Measurements from ENCODE around the gene KRTAP19-8. TPM values are rescaled to one million over a fixed set of nuclear protein-coding genes. Genes with fewer than 3 reads are reported as not detected.

Gene KRTAP19-8
- total RNA-seq, 1 experiment from 2014 or later: not detected

DNA sequence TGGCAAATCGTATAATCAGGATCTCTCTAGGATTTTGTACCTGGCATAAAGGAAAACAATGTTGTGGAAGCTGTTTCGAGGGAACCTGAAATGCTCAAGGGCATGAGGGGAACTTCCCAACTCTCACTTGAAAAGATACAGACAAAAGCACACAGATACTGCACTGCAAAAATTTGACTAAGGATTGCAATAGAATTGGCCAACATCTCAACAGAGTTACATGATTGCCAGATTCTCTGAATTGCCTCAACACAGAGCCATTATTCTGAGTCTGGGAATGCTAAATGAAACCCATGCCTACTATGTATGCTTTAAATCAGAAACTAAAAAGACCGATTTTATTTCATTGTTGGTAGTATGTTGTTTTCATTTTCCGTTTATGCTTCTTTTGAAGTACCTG lies 16.0 kb downstream of the KRTAP19-8 start:
- no peak for DNase-seq (ENCODE audit: low read depth, low spot score)
- in situ Hi-C loops (cut with HindIII; ENCODE audit: low pct_unique_long_range_greater_than_20kb, low sequenced_read_pairs): no loop called here

DNA sequence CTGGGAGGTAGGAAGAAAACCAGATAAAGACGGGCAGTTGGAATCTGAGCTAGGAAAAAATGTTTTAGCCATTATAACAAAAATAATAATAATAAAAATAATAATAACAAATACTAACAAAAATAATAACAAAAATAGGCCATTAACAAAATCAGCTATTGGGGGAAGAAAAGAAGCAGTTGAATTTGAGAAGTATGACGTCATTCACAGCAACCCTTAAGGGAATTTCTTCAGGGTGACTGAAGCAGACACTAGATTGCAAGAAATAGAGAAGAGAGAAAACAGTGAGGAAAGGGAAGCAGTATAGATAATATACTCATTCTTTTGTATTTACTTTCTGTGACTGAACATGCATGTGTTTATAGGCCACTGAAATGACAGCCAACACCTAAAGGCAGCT lies 20.0 kb downstream of the KRTAP19-8 start:
- DNase-seq (ENCODE audit: low read depth, low spot score): no peak
- in situ Hi-C loops (cut with HindIII; ENCODE audit: low pct_unique_long_range_greater_than_20kb, low sequenced_read_pairs): no loop called here

DNA sequence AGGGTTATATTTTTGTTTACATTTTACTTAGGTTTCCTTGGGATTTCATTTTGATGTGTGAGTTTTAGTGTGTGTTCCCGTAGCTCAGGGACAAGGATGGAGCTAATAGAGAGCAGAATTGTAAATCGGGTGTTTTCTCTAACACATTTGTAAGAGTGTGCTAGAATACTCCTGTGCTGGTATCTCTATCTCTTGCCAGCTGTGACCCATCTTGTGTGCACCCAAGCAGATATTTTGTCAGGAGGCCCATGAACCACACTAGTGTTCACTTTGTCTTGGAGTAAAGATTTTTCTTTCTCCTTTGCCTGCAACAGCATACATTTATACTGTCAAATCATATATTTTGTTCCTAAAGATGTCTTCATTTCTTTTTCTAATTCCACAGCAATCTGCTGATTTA lies 23.4 kb downstream of the KRTAP19-8 start:
- DNase-seq (ENCODE audit: low read depth, low spot score): no peak
- in situ Hi-C loops (cut with HindIII; ENCODE audit: low pct_unique_long_range_greater_than_20kb, low sequenced_read_pairs): no loop called here

DNA sequence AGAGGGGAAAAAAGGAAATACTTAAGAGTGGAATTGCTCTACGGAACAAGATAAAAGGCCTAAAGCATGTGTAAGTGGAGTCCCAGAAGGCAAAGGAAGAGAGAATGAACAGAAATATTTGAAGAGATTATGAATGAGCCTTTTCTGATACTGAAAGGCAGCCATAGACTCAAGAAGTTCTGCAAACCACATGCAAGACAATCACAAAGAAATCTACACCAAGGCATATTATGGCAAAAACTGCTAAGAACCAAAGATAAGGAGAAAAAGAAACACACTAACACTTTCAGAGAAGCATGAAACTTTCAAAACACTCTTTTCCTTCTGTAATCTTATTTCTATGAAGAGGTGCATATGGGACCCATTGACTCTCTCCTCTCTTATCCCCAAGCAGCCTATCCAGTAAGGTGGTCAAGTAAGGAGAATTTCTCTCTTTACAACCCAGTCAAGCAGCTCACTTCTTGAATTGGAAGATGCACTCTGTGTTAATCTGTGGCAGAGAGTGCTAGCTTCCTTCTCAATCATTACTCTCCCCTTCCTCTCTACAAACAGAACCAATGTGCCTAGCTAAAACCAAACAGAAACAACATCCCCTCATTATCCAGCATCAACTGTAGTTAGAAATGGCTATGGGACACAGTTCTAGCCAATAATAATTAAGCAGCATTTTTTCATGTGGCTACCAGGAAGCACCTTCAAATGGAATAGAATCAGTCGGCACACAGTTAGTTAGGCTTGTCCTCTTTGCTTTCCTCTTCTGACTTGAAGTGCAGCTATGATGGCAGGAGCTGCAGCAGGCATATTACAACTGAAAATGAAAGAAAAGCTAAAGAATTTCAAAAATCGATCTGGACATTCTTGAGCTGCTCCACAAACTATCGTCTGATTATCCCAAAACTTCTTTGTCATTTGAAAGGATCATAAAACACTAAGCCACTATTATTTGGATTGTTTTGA lies 25.9 kb downstream of the KRTAP19-8 start:
- in situ Hi-C loops (cut with HindIII; ENCODE audit: low pct_unique_long_range_greater_than_20kb, low sequenced_read_pairs): no loop called here
- no peak for DNase-seq (ENCODE audit: low read depth, low spot score)

DNA sequence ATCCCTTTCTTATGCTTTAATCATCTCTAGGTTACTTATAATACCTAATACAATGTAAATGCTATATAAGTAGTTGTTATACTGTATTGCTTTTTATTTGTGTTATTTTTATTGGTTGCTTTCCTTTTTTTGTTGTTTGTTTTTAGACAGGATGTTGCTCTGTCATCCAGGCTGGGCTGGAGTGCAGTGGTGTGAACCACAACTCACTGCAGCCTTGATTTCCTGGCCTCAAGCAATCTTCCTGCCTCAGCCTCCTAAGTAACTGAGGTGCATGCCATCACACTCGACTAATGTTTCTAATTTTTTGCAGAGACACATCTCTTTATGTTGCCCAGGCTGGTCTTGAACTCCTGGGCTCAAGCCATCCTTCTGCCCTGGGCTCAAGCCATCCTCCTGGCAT lies 26.9 kb downstream of the KRTAP19-8 start:
- DNase-seq (ENCODE audit: low read depth, low spot score): no peak
- in situ Hi-C loops (cut with HindIII; ENCODE audit: low pct_unique_long_range_greater_than_20kb, low sequenced_read_pairs): no loop called here

DNA sequence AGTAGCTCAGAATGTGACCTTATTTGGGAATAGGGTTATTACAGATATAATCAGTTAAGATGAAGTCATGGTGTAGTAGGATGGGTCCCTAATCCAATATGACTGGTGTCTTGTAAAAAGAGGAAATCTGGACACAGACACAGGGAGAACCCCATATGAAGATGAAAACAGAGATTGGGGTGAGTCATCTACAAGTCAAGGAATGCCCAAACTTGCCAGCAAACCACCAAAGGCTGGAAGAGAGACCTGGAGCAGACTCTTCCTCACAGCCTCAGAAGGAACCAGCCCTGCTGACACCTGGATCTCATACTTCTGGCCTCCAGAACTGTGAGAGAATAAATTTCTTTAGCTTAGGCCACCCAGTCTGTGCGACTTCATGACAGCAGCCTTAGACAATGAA lies 29.9 kb downstream of the KRTAP19-8 start:
- in situ Hi-C loops (cut with HindIII; ENCODE audit: low pct_unique_long_range_greater_than_20kb, low sequenced_read_pairs): no loop called here
- no peak for DNase-seq (ENCODE audit: low read depth, low spot score)

DNA sequence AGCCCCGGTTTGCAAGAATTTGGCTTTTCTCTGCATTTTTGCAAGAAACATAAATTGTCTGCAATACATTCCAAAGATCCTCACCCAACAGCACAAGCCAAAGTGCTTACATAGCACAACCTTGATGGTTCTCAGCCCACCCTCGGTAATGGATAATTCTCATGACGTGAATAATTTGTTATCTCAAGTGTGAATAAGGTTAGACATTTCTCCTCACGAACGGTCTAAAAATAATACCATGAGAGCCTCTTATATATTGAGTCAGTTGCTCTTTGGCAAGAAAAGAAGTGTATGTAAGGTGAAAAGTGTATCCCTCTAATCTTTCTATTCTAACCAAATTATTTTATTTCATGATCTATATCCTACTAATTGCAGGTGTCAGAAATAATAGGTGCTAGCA lies 33.3 kb downstream of the KRTAP19-8 start:
- no peak for DNase-seq (ENCODE audit: low read depth, low spot score)

DNA sequence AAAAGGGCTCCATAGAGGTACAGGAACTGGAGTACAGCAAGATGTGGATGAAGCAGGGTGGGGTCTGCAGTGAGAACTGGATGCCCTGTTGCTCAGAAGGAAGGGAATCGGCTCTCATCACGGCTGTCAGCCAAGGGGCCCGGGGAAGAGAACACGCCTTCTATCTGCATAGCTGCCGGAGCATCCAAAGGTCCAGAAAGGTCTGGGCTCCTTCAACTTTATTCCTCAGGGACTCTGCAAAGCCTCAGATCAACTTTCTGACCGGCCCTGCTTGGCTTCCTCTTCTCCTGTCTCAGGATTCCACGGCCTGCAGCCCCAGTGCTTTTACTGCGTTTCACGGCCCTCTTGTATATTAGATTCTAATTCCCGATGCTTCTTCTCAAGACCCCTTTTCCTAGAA lies 34.8 kb downstream of the KRTAP19-8 start:
- in situ Hi-C loops (cut with HindIII; ENCODE audit: low pct_unique_long_range_greater_than_20kb, low sequenced_read_pairs): no loop called here
- no peak for DNase-seq (ENCODE audit: low read depth, low spot score)

More for the DNA sequence above, 33.3 kb downstream of the KRTAP19-8 start:
- in situ Hi-C loops (cut with HindIII; ENCODE audit: low pct_unique_long_range_greater_than_20kb, low sequenced_read_pairs): no loop called here

DNA sequence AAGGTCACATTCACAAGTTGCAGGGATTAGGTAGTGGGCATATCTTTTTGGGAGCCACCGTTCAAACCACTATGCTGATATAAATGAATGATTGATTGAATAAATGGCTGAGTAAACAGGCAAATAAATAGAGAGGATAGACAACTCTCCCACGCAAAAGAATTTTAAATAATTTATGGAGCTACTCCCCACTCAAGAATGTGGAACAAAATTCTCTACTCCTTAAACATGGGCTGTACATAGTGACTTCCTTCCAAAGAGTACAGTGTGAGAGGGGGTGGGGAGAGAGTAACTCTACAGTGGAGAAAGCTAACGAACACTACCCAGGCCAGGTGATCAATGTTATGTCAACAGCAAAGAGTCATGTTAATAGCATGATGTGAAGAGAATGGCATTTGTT lies 40.7 kb downstream of the KRTAP19-8 start:
- DNase-seq (ENCODE audit: low read depth, low spot score): no peak
- in situ Hi-C loops (cut with HindIII; ENCODE audit: low pct_unique_long_range_greater_than_20kb, low sequenced_read_pairs): no loop called here

DNA sequence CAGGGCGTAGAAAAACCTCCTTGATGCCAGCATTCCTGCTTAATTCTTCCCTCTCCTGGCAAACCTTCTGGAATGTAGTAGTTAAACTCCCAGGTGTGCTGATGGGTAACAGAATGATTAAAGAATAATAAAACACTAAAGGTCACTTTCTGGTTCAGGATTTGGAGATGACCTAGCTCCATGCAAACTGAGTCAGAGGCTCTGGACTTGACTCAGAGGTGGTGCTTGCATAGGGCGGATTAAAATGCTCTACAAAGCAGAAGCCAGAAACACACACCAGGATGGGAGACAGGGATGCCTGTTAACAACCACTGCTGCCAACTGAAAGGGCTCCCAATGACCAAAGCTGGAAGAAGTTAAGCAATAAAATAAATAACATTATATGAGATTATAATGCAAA lies 41.5 kb downstream of the KRTAP19-8 start:
- no peak for DNase-seq (ENCODE audit: low read depth, low spot score)
- in situ Hi-C loops (cut with HindIII; ENCODE audit: low pct_unique_long_range_greater_than_20kb, low sequenced_read_pairs): no loop called here

DNA sequence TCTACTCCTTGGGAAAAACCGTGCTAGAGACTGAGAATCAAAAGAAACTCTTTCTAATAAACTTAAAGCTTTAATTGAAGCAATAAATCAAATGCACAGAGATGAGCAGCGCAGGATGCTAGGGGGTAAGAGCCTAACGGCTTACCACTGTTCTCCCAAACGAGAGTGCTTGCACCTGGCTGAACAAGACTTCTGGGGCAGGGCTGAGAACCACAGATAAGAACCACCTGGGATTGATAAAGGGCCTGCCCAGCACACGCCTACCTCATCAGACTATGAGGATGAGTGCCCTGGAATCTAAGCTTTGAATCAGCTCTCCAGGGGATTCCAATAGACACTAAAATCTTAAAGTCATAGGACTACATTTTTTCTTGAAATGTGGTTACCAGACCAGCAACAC lies 43.3 kb downstream of the KRTAP19-8 start:
- in situ Hi-C loops (cut with HindIII; ENCODE audit: low pct_unique_long_range_greater_than_20kb, low sequenced_read_pairs): no loop called here

DNA sequence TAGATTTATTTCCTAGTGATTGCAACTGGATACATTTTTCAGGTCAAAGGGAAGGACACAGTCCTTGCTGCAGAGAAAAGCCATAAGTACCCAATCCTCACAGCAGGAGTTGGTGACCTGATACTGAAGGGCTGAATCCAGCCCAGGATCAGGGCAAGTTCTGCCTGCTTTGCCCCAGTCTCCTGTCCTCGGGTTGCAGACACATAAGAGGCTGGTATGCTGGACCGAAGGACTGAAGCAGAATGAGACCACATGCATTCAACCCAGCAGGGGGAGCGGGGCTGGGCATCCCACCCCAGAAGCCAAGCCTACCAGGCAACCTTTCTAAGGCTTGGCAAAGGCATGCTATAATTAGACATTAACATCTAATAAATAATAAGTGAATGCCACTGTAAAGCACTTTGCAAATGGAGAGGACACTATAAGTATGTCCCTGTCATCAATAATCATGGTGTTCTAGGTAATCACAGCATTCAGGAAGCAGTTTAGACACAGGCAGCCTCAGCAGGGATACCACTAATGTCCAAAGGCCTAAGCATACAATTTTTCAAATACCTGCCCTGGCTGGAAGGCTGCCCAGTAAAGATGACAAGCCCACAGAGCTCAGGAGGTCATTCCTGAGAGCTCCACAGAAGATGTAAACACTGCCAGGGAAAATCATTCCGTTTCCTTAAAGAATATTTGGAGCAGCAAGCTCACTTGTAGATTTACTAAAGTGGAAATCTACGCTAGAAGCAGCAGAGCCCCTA lies 47.6 kb downstream of the KRTAP19-8 start:
- no peak for DNase-seq (ENCODE audit: low read depth, low spot score)
- in situ Hi-C loops (cut with HindIII; ENCODE audit: low pct_unique_long_range_greater_than_20kb, low sequenced_read_pairs): no loop called here

More for the DNA sequence above, 43.3 kb downstream of the KRTAP19-8 start:
- DNase-seq (ENCODE audit: low read depth, low spot score): no peak

DNA sequence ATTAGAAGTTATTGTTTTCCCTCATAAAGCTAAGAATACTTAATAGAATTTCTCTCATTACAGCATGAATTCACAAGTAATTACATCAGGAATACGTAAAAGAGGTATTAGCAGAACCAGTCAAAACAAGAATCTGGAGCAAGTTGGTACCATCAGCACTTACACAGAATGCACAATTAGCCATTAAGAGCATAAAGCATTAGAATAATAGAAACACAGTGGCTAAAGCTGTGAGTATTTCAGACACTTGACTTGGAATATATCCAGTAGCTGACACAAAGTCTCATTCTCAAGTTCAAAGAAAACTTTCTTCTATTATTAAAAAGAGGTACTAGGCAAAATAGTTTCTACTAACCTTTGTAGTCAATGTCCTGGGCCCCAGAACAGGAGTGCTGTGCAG lies 49.6 kb downstream of the KRTAP19-8 start:
- in situ Hi-C loops (cut with HindIII; ENCODE audit: low pct_unique_long_range_greater_than_20kb, low sequenced_read_pairs): no loop called here
- no peak for DNase-seq (ENCODE audit: low read depth, low spot score)

Other genes with a start within 250 kb of the KRTAP19-8 start
- gene KRTAP8-1, start 225.2 kb downstream of the KRTAP19-8 start, total RNA-seq (2014; rRNA removed; shearing (Covaris generic)): not detected in 2 replicates
- gene KRTAP7-1, start 208.7 kb downstream of the KRTAP19-8 start, total RNA-seq (2014; rRNA removed; shearing (Covaris generic)): not detected in 2 replicates
- not detected in 2 replicates for gene KRTAP11-1, start 156.9 kb downstream of the KRTAP19-8 start, total RNA-seq (2014; rRNA removed; shearing (Covaris generic))